ENCODE measurements around the gene ITSN1. TPM values are rescaled to one million over a fixed set of nuclear protein-coding genes. Genes with fewer than 3 reads are reported as not detected.

ITSN1 gene
- total RNA-seq, 4 donors from 2014 or later: 37.0 to 123 (median 61.1) TPM

DNA sequence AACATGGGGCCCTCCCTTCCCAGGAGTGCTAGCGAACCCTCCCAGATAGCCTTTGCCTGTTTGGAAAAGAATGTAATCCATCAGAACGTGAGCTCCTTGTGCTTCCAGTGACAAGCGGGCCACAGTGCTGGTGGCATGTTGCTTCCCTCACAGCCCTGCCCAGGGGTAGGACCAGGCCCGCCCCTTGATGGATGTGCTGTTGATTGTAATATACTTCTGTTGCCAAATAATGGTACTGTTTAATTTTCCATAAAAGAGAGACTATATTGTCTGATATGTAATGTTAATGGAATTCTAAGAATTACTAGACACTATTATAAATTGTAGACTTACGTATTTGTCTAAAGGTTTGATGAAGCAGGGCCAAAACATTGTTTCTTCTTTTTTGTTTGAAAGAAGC is 256.9 kb downstream of the ITSN1 start:
- Histone ChIP-seq H3K36me3 (peaks cover 0 to 8% (median 4%) of the 10 kb centered on the region in 4 donors), H3K9me3 (no peaks in the 10 kb centered on the region), H3K27me3 (no peaks in the 10 kb centered on the region), H3K4me3 (no peak overlapping the region), H3K4me1 (peaks cover 0 to 9% (median 9%) of the 10 kb centered on the region in 4 donors), H3K27ac (peak overlapping the region in 1 of 4 donors; percentile 38)
- in situ Hi-C loops (cut with MboI; ENCODE audit: low pct_ligation_motif_present in 1 of 4, low pct_unique_long_range_greater_than_20kb in 1 of 4, low sequenced_read_pairs in 3 of 4): loop anchor here in 1 of 4 donors (25.0 kb wide), 1 partner anchor 237 kb away; no protein-coding TSS in a partner anchor
- intact Hi-C loops (cut with DNase I; ENCODE audit: low total_unique reads): no loop called here
- TF ChIP-seq EP300 (IDR thresholded peaks at IDR 0.05; ENCODE audit: low read depth) (no peak), CTCF (IDR thresholded peaks at IDR 0.05) (no peak), POLR2A (IDR thresholded peaks at IDR 0.05) (no peak), POLR2AphosphoS5 (IDR thresholded peaks at IDR 0.05) (no peak)
- DNase-seq: no peak
- 69 to 86% methylated on average over 1 to 5 of the region's 5 CpGs for WGBS, 2 donors (ENCODE audit: low coverage in 1 of 2)

GRCh38 chr21:33901412-33902288 is 259.3 kb downstream of the ITSN1 start:
- Histone ChIP-seq H3K27me3 (no peaks in the 10 kb centered on the region), H3K4me3 (no peak overlapping the region), H3K27ac (no peak overlapping the region), H3K9me3 (no peaks in the 10 kb centered on the region), H3K4me1 (no peaks in the 10 kb centered on the region), H3K36me3 (peaks cover 0 to 30% (median 9%) of the 10 kb centered on the region in 4 donors)
- TF ChIP-seq POLR2A (IDR thresholded peaks at IDR 0.05): peak; percentile 15
- peak in 2 of 3 donors; percentile 10 to 51 for TF ChIP-seq POLR2AphosphoS5 (IDR thresholded peaks at IDR 0.05)
- TF ChIP-seq EP300 (IDR thresholded peaks at IDR 0.05; ENCODE audit: low read depth): no peak
- TF ChIP-seq CTCF (IDR thresholded peaks at IDR 0.05): peak in 4 of 5 experiments; percentile 19 to 32 (median 26)
- in situ Hi-C loops (cut with MboI; ENCODE audit: low pct_ligation_motif_present in 1 of 4, low pct_unique_long_range_greater_than_20kb in 1 of 4, low sequenced_read_pairs in 3 of 4): loop anchor here (25.0 kb wide), 2 partner anchors 711 to 736 kb away; partner anchors contain the start of gene RCAN1 (in 3 of the 4)
- intact Hi-C loops (cut with DNase I; ENCODE audit: low total_unique reads): no loop called here
- 50 to 78% methylated on average over 2 to 13 of the region's 13 CpGs for WGBS, 2 donors (ENCODE audit: low coverage in 1 of 2)
- no peak for DNase-seq

DNA sequence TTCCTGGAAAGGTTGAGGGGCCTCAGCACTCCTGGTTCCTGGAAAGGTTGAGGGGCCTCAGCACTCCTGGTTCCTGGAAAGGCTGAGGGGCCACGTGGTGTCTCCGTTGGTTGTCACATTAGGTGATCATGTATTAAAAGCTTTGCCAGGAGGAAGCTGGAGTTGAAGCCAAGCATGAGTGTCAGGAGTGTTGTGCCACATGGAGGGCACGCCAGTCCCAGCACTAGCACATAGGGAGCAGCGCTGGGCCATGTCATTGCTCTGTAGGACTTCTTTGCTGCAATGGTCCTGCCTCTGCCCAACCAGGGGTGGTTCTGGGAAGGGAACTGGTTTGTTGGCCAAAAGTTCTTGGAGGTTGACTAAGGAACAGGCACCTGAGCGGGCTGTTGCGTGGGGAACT is 260.0 kb downstream of the ITSN1 start:
- Histone ChIP-seq H3K4me1 (no peaks in the 10 kb centered on the region), H3K27me3 (no peaks in the 10 kb centered on the region), H3K4me3 (no peak overlapping the region), H3K27ac (no peak overlapping the region), H3K36me3 (peaks cover 0 to 37% (median 12%) of the 10 kb centered on the region in 4 donors), H3K9me3 (no peaks in the 10 kb centered on the region)
- no peak for DNase-seq
- in situ Hi-C loops (cut with MboI; ENCODE audit: low pct_ligation_motif_present in 1 of 4, low pct_unique_long_range_greater_than_20kb in 1 of 4, low sequenced_read_pairs in 3 of 4) (loop anchor here (25.0 kb wide), 2 partner anchors 710 to 735 kb away; partner anchors contain the start of gene RCAN1 (in 3 of the 4)), intact Hi-C loops (cut with DNase I; ENCODE audit: low total_unique reads) (no loop called here)
- 90 to 96% methylated on average over 2 to 6 of the region's 6 CpGs for WGBS, 2 donors (ENCODE audit: low coverage in 1 of 2)
- no peak for TF ChIP-seq EP300 (IDR thresholded peaks at IDR 0.05; ENCODE audit: low read depth)
- TF ChIP-seq POLR2A (IDR thresholded peaks at IDR 0.05): no peak
- TF ChIP-seq CTCF (IDR thresholded peaks at IDR 0.05): no peak
- TF ChIP-seq POLR2AphosphoS5 (IDR thresholded peaks at IDR 0.05): no peak

- TF ChIP-seq CTCF (IDR thresholded peaks at IDR 0.05) (no peak), EP300 (IDR thresholded peaks at IDR 0.05; ENCODE audit: low read depth) (no peak), POLR2A (IDR thresholded peaks at IDR 0.05) (no peak)
- Histone ChIP-seq H3K27ac (no peak overlapping the region), H3K4me1 (no peaks in the 10 kb centered on the region), H3K27me3 (no peaks in the 10 kb centered on the region), H3K9me3 (no peaks in the 10 kb centered on the region), H3K36me3 (peaks cover 0 to 54% (median 21%) of the 10 kb centered on the region in 4 donors), H3K4me3 (no peak overlapping the region)
- DNase-seq: no peak
- WGBS, 2 donors (ENCODE audit: low coverage in 1 of 2): 68% methylated on average over 5 of the region's 5 CpGs; no CpG with 5 or more reads in 1 of the 2 donors
- intact Hi-C loops (cut with DNase I; ENCODE audit: low total_unique reads): no loop called here
- in situ Hi-C loops (cut with MboI; ENCODE audit: low pct_ligation_motif_present in 1 of 4, low pct_unique_long_range_greater_than_20kb in 1 of 4, low sequenced_read_pairs in 3 of 4): loop anchor here (25.0 kb wide), 2 partner anchors 708 to 733 kb away; partner anchors contain the start of gene RCAN1 (in 3 of the 4)
Observed at GRCh38 chr21:33904041-33904440, 261.7 kb downstream of the ITSN1 start.
